GM03348 (cell line): ENCODE data around the gene SHFL.

ENCODE experiments used
- DNase-seq: peaks from one replicate; pipeline ENCODE4 v3.0.0; 2012; ENCODE audit warnings: low spot score

The SHFL gene

DNA sequence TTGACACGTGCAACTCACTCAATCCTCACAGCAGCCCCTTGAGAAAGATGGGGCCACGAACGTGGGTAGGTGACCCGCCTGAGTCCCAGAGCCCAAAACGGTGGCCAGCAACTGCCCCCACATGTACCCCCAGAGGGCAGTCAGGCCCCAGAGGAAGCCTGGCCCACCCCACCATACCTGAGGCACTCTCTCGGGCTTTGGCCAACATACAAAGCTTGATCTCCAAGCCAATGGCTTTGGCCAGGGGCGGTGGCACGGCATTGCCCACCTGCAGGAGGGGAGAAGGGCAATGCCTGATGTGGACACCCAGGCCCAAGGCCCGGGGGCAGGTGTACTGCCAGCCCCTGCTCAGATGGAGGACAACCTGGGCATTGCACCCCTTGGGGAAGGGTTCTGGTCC is 47.9 kb downstream of the SHFL start:
- DNase-seq, result no peak

DNA sequence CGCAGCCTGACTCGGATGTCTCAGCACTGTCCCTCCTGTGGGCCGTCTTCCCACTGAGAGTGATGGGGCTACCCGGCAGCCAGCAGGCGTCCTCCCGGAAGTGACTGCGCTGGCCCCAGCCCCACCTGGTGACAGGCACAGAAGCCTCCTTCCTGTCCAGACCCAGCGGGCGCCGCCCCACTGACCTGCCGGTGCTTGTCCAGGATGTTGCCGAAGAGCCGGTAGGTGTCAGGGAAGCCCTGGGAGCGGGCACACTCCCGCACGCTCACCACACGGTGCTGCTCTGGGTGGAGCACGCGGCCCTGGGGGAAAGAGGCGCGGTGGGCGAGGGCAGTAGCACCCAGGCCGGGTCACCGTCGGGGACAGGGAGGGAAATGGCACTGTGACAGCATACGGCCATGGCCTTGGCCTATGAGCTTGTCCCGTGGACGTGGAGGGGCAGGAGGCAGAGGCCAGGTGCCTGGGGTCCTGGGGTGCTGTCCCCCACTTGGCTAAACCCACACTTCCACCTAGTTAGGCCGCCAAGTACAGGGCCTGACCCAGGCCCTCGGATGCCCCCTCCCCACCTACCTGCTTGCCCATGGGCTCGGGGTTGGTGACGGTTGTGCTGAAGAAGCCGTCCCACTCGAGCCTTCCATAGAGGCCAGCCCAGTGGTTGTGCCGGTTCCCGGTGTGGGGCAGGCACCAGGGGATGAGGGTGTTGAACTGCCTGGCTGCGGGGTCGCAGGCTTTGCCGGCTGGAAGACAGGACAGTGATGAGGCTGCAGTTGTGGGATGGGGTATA is 49.6 kb downstream of the SHFL start:
- no peak for DNase-seq

DNA sequence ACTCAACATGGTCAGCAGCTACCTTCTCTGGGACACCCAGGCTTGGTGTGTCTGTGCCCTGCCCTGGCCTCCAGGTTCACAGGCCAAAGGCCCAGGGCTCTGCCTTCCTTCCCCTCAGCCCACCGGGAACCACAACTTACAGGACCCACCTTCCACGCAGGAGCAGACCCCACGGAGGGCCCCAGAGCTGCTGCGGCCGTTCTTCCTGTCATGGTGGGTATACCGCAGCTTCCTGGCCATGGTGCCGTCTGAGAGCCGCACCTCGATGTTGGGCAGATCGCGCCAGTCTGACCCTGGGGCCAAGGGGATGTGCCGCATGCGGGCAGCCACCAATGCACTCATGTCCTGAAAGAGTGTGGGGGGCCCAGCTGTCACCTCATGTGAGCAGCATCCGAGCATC is 50.8 kb downstream of the SHFL start:
- DNase-seq, result no peak

DNA sequence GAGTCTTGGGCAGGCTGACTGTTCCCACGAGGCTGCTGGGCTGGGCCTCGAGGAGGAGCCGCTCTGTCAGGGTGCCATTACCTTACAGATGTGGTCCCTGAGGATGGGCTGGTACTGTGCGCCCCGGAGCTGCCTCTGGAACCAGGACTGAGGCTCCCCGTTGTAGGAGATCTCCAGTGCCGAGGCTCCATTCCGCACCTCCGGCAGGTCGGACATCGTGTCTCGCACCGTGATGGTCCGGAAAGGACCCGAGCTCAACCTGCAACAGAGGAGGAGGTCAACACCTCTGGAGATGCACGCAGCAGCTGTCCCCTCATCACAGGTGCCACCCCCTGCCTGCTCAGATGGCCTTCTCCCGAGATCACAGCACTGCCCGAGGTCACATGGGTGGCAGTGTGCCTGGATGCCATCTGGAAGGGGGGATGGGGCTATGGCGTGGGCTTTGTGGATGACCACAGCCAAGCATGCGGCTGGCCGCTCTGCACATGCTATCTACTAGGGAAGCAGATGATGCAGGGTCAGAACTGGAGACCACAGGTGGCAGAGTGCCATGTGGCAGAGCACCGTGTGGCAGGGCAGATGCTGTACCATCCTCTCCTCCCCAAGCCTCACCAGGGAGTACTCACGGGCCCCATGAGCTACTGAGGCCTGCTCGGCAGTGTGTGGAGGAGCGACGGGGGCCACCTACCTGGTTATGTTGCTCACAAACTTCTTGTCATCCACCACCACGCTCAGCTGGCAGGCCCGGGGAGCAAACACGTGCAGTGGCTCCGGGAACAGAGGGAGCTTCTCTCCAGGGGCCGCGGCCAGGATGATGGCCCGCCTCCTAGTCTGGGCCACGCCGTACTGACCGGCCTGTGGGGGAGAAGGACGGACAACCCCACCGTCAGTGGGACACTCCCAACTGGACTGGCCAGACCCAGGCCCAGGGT is 51.9 kb downstream of the SHFL start:
- no peak for DNase-seq

DNA sequence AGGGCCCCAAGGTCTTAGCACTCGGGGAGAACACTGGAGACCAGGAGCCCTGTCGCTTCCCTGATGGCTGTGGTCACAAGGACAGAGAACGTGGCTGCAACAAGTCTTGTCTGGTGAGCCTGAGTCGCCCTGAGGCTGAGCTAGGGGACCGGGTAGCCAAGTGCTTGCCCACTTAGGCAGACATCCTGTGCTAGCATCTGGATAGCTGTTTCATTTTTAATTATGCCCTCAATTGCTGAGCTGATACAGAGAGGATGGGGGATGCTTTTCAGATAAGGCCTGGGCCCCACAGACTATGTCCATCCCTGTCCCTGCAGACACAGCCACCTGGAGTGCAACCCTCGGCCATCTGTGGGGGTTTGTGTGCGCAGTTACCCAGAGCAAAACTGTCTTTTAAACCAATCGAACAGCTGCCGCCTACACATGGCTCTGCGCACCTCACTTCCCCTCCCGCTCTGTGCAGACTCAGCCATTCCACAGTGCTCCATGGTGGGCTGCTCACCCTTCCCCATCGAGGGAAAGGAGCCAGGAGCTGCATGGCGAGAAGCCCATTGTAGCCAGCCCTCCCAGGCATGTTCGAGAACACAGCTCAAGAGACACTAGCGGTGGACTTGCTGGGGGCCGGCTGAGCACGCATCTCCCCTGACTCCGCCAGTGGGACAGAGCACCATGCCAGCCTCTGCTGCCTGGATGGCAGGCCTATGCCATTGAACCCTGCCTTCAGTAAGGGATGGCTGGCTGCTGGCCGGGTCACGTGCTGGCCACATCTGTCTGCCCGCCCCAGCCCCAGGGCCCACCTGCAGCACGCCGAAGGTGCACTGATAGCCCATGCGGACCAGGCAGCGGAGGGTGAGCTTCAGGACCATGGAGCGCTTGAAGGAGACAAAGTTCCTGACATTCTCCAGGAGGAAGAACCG is 53.0 kb downstream of the SHFL start:
- no peak for DNase-seq

DNA sequence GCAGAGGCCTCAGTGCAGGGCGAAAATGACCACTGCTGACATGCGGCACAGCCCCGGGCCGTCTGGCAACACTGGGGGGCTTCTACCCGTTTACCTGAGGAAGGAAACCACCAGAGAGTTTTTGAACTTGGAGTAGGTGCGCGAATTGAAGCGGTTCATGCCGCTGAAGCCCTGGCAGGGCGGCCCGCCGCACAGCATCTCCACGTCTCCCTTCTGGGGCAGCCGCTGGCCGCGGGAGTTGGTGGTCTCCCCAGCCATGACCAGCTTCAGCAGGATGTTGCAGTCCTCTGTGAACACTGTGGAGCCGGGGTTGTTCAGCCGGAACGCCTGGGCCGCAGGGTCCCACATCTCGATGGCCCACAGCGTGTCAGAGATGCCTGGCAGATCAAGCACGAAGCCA is 53.8 kb downstream of the SHFL start:
- no peak for DNase-seq

DNA sequence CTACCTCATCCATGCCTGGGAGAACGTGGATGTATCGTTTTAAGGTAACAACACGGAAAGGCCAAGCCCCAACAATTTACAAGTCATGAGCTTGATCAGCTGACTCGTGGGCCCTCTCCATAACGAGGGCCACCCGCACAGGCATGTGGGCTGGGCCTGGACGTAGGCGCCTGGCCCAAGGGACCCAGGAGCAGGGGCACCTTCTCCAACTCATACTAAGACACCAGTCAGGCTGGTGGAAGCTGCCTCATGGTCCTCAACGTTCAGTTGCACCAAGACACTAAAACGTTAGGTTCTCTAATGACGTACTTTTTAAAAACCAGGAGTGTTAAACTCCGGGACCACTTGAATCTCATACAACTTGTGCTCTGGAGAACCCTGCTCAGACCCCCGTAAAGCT is 55.4 kb downstream of the SHFL start:
- DNase-seq, result no peak

DNA sequence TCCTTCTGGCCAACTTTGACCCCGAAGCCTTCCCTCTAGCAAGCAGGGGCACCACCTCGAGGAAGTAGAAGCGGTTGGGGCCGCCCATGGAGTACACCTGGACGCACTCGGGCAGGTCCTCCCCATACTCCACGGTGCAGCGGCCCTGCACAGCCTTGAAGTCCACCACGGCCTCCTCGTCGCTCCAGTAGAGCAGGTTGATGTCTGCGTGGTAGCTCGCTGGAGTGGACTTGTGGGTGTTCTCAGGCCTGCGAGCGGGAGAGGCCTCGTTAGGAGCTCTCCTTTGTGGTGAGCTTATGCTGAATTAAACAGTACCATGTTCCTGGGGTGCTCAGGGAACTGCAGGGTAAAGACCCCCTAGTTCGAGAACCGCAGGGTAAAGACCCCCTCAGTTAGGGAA is 55.9 kb downstream of the SHFL start:
- DNase-seq, result no peak
